AG04450 (cell line): ENCODE results near the gene UBXN7. TPM values are rescaled to one million over a fixed set of nuclear protein-coding genes. Genes with fewer than 3 reads are reported as not detected.

Source experiments
- CTCF ChIA-PET: fragments of 300-600, 350-600 bp; formaldehyde crosslinking; extraction: SDS; loops from one replicate; lab custom pipeline; 2022; ENCODE audit warnings: antibody characterized with exemption, inconsistent platforms; lab: Charles Lee
- POLR2A ChIA-PET: fragments of 350-600 bp; formaldehyde crosslinking; extraction: SDS; loops from one replicate; lab custom pipeline; 2021; ENCODE audit warnings: antibody characterized with exemption, inconsistent platforms; lab: Yijun Ruan, JAX
- DNase-seq: peaks from one replicate; pipeline ENCODE4 v3.0.0-alpha.2; 2011; ENCODE audit warnings: low read depth, low spot score
- H3K27ac ChIP-seq: one replicate; pipeline ENCODE4 v1.5.1; 2012; ENCODE audit warnings: low read depth, low read length, control low read depth
- H3K27me3 ChIP-seq: one replicate; pipeline ENCODE4 v1.6.0; 2012; ENCODE audit warnings: low read length; ENCODE audit not compliant: control insufficient read depth, insufficient read depth
- H3K4me3 ChIP-seq: 2 replicates; pipeline ENCODE4 v1.5.1; 2011; ENCODE audit warnings: mild to moderate bottlenecking, low read depth, low read length, control low read depth
- H3K9me3 ChIP-seq: 2 replicates; pipeline ENCODE4 v1.5.1; 2012; ENCODE audit warnings: low read length; ENCODE audit not compliant: control insufficient read depth, insufficient read depth
- CTCF ChIP-seq: IDR thresholded peaks from 2 replicates; pipeline ENCODE4 v1.5.1; 2011; ENCODE audit warnings: low read depth, low read length, control low read depth, inconsistent platforms
- polyA plus RNA-seq: library from polyadenylated mRNA; depleted of rRNA; stranded (reverse); fragments of >200 nt; gene quantifications from 2 replicates; pipeline ENCODE4 v1.2.3, GENCODE V29; 2011

Gene UBXN7
- polyA plus RNA-seq, 1 experiment: 28.6 TPM

GRCh38 chr3:196340466-196340865, 91.8 kb downstream of the UBXN7 start:
- Histone ChIP-seq H3K4me3 (no peak overlapping the region), H3K27ac (no peak overlapping the region), H3K27me3 (no peaks in the 10 kb centered on the region), H3K9me3 (peaks cover 6% of the 10 kb centered on the region)
- ChIA-PET CTCF (interaction anchor here (0.9 kb wide), 1 partner anchor 17 kb away, joined by 3 read pairs; no protein-coding TSS in a partner anchor), POLR2A (no interaction called here)
- no peak for DNase-seq
- TF ChIP-seq CTCF: no peak

- H3K27me3 ChIP-seq: no peaks in the 10 kb centered on the region
- peaks cover 6% of the 10 kb centered on the region for H3K9me3 ChIP-seq
- H3K27ac ChIP-seq: no peak overlapping the region
- DNase-seq: no peak
- TF ChIP-seq CTCF: no peak
- ChIA-PET POLR2A (no interaction called here), CTCF (interaction anchor here (0.6 to 0.9 kb wide), 2 partner anchors 15 to 179 kb away, joined by 3 read pairs; no protein-coding TSS in a partner anchor)
- no peak overlapping the region for H3K4me3 ChIP-seq
These were observed 92.6 kb downstream of the UBXN7 start for GRCh38 chr3:196339493-196340254.

GRCh38 chr3:196339044-196339443, 93.2 kb downstream of the UBXN7 start:
- Histone ChIP-seq H3K4me3 (no peak overlapping the region), H3K27ac (no peak overlapping the region), H3K27me3 (no peaks in the 10 kb centered on the region), H3K9me3 (peaks cover 6% of the 10 kb centered on the region)
- TF ChIP-seq CTCF: no peak
- CTCF ChIA-PET: interaction anchor here (0.6 to 0.9 kb wide), 3 partner anchors 15 to 266 kb away, joined by 3 to 11 read pairs (median 3); no protein-coding TSS in a partner anchor
- DNase-seq: no peak
- POLR2A ChIA-PET: interaction anchor here (0.7 kb wide), 1 partner anchor 19 kb away, joined by 5 read pairs; no protein-coding TSS in a partner anchor

- no peak overlapping the region for H3K4me3 ChIP-seq
- ChIA-PET POLR2A (no interaction called here), CTCF (no interaction called here)
- H3K9me3 ChIP-seq: peaks cover 2% of the 10 kb centered on the region; the same call in 1 of the 2 replicates
- TF ChIP-seq CTCF: no peak
- H3K27me3 ChIP-seq: peaks cover 2% of the 10 kb centered on the region
- DNase-seq: no peak
- no peak overlapping the region for H3K27ac ChIP-seq
These were observed 95.7 kb downstream of the UBXN7 start for GRCh38 chr3:196336319-196337145.

- Histone ChIP-seq H3K9me3 (peaks cover 2% of the 10 kb centered on the region; the same call in 1 of the 2 replicates), H3K27me3 (peaks cover 2% of the 10 kb centered on the region), H3K4me3 (no peak overlapping the region), H3K27ac (no peak overlapping the region)
- ChIA-PET CTCF (no interaction called here), POLR2A (no interaction called here)
- TF ChIP-seq CTCF: no peak
- no peak for DNase-seq
These were observed 96.7 kb downstream of the UBXN7 start for GRCh38 chr3:196335503-196335948.
